IMR-90 (cell line): ENCODE data around the gene BCAS3.

Experiments used
- CTCF ChIP-seq: conservative IDR thresholded peaks from 2 replicates; pipeline ENCODE4 v1.5.1; 2012; ENCODE audit warnings: mild to moderate bottlenecking, low read depth, low read length, improper control_type of control experiment
- POLR2A ChIP-seq: IDR thresholded peaks from 2 replicates; pipeline ENCODE4 v1.6.1; 2012; ENCODE audit warnings: mild to moderate bottlenecking, low read depth, low read length
- RCOR1 ChIP-seq: IDR thresholded peaks from 2 replicates; pipeline ENCODE4 v1.6.1; 2012; ENCODE audit warnings: mild to moderate bottlenecking, low read length, improper control_type of control experiment; ENCODE audit not compliant: insufficient replicate concordance

- TF ChIP-seq CTCF (no peak), RCOR1 (no peak), POLR2A (no peak)
Measured at GRCh38 chr17:61116577-61116976, 438.9 kb downstream of the BCAS3 start.
